Right hindlimb (tissue), 1 donor: ENCODE measurements around the gene GTF2A1.

Experiments
- DNase-seq: peaks from one replicate; pipeline ENCODE4 v3.0.0-alpha.2; 2018

The GTF2A1 gene

GRCh38 chr14:81172881-81173280, 47.9 kb downstream of the GTF2A1 start:
- no peak for DNase-seq

- DNase-seq: no peak
Observed at GRCh38 chr14:81172353-81172752, 48.4 kb downstream of the GTF2A1 start.

- no peak for DNase-seq
Observed at GRCh38 chr14:81170829-81171195, 49.9 kb downstream of the GTF2A1 start.

GRCh38 chr14:81170104-81170828, 50.5 kb downstream of the GTF2A1 start:
- peak; percentile 94 for DNase-seq

GRCh38 chr14:81169711-81170103, 51.1 kb downstream of the GTF2A1 start:
- DNase-seq: peak; percentile 62

GRCh38 chr14:81169267-81169666, 51.5 kb downstream of the GTF2A1 start:
- no peak for DNase-seq

- DNase-seq: no peak
Observed at GRCh38 chr14:81166121-81166520, 54.6 kb downstream of the GTF2A1 start.

DNA sequence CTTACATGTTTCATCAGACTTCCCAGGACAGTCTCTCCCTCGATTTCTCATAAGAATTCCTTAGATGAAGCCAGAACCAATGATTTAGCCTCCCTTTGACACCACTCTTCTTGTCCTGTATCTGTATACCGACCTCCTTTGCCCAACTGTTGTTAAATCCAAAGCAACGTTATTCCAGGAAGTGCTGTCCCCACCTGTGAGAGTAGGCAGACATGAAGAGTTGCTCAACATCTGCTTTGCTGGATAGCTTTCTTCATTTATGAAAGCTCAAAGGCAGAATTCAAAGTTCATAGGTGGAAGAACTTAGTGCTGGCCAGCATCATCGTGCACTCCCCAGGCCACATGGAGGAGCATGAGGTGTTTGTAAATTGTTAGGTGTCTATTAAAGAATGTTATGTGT, 55.6 kb downstream of the GTF2A1 start:
- no peak for DNase-seq

GRCh38 chr14:81164167-81164774, 56.5 kb downstream of the GTF2A1 start:
- DNase-seq: no peak

GRCh38 chr14:81162941-81163340, 57.8 kb downstream of the GTF2A1 start:
- no peak for DNase-seq

DNA sequence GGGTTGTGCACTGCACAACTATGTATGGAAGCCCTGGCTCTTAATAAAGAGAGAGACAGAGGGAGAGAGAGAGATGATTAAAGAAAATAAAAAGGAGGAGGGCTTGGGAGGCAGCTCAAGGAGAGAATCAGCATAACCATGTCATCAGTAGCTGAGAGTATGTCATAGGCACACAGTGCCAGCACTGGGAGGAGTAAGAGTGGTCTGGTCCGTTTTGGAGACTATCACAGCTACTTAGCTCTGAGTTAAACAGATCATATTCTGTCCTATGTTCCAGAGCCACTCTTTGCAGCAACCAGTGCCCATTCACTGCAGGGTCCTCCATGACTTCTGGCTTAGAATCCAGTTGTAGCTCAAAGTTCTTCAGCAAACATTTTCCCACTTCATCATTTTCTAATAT, 59.0 kb downstream of the GTF2A1 start:
- DNase-seq: no peak

GRCh38 chr14:81161088-81161487, 59.7 kb downstream of the GTF2A1 start:
- no peak for DNase-seq

DNA sequence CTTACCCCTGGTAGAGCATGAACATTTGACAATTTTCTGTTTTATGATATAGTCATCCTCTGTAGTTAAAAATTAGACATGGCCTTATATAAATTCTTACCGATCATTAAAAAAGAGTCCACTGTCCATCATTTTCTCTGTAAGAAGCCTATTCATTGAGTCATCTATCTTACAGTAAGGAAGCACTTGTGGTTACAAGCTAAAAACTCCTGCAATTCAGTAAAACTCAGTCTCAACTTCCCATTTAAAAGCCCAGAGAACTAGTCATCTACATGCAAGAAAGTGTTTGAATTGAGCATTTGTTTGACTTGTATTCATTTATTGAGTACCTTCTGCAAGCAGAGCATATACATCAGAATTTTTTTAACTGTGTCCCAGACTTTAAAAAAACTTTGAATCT, 63.3 kb downstream of the GTF2A1 start:
- DNase-seq: no peak

GRCh38 chr14:81153187-81153586, 67.6 kb downstream of the GTF2A1 start:
- DNase-seq: no peak

- DNase-seq: no peak
Observed at GRCh38 chr14:81148635-81149034, 72.1 kb downstream of the GTF2A1 start.

DNA sequence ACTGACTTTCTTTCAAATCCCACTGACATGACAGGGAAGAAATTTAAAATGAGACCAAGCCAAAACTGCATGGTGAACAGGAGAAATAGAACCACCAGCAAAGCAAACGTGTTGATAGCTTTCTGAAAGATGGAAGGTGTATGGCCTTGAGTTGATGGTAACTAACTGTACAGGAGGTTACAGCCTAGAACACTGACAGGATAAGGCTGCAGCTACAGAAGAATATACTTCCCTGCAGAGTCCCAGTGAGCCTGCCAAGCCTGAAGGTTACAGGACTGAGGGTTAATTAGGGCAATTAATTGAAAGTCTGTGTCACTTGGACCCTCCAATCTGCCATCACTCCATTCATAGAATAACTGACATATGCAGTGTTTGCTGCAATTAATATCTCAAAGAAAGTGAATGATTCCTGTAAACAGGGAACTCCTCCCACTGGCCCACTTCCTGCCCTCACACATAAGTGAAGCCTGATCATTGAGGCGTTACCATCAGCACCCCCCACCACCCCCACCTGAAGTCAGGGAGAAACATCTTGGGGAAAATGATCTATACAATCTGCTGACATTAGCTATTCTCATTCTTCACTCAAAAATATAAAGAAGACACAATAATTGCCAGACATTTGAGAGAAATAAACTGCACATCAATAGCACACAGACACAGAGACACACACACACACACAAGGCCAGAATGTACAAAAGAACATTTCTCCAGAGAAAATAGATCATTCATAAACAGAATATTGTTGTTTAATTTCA, 73.4 kb downstream of the GTF2A1 start:
- no peak for DNase-seq

DNA sequence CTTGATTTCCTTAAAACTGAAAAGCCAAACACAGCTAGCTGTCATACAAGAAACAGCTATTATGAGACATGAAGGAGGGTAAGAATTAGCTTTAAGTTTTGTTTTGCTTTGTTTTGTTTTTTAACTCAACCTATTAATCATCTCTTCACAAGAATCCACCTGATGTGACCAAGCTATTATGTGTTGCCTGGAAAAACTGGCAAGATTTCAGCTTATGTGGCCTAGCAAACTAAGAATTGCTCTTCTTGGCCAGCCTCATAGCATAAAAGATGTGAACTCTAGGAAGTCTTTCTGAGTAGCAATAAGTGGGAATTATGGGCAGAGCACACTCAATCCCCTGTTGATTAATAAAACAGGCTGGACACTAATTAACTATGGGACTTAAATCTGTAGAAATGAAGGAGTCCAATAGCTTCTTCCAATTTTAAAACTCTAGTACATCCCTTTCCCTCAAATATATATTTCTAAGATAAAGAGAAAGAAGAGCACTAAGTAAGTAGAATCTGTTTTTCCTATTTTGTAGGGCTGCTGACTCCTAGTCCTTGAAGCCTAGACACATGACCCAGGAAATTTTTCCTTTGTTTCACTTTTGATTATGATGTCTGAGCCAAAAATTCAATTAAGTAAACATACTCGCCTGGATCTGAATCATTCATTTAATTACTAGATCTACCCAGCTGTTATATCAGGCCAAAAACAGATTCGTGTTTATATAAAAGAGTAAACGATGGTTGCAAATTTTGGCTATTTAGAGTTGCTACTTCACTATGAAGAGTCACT, 75.7 kb downstream of the GTF2A1 start:
- no peak for DNase-seq

GRCh38 chr14:81143793-81144192, 77.0 kb downstream of the GTF2A1 start:
- DNase-seq: no peak

DNA sequence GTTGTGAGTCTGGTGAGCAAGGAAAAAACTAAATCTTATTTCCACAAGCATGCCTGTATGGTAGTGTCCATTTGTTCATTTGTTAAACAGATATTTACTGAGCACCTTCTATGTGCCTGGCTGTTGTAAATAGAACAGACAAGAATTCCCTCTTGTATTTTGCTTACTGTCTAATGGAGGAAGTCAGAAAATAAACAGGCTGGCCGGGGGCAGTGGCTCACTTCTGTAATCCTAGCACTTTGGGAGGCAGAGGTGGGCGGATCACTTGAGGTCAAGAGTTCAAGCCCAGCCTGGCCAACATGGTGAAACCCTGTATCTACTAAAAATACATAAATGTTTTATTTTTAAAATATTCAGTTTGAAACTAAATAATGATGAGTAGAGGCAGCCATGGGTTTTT, 79.3 kb downstream of the GTF2A1 start:
- DNase-seq: no peak

DNA sequence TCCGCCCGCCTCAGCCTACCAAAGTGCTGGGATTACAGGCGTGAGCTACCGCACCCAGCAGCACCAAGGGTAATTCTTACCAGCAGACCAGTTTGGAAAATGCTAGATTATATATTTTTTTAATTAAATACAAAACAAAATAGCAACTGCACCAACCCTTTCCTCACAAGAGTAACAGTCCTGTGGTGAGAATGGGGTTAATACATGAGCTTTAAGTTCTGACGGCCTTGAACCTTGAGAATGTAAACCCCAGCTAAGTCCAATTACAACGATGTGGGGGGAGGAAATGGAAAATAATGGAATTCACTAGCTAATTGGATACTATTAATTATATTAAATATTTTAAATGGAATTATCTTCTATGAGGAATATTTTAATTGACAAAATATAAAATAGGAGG, 82.3 kb downstream of the GTF2A1 start:
- no peak for DNase-seq

DNA sequence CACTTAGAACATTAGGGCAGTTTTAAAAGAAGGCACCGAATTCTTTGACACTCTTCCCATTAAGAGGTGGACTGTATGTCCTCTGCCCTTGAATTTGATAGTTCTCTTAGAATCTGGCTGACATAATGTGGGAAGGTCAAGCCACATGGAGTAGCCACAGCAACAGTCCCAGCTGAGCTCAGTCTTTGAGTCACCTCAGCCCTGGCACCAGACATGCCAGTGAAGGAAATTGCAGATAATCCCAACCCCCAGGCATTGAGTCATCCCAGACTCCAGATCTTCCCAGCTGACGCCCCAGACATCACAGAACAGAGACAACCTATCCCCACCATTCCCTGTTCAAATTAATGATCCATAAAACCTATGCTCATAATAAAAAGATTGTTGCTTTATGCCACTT, 83.4 kb downstream of the GTF2A1 start:
- no peak for DNase-seq

GRCh38 chr14:81133400-81133799, 87.4 kb downstream of the GTF2A1 start:
- no peak for DNase-seq

- DNase-seq: no peak
Observed at GRCh38 chr14:81132468-81132867, 88.3 kb downstream of the GTF2A1 start.
